Measurements from ENCODE around the gene HLF. TPM values are rescaled to one million over a fixed set of nuclear protein-coding genes. Genes with fewer than 3 reads are reported as not detected.

HLF gene
- under 0.01 TPM in 1 of 2 replicates, not detected in the other for total RNA-seq

GRCh38 chr17:55264645-55265298 lies at the start of gene HLF:
HLF (plus strand) TSS chr17:55264960; CDS start chr17:55265485, 525 bp downstream.

Other genes with a start within 250 kb of the HLF start
- gene MMD, start 156.9 kb downstream of the HLF start, total RNA-seq: 13.8 and 29.6 TPM in 2 replicates
- not detected in 2 replicates for gene SMIM36, start 246.5 kb downstream of the HLF start, total RNA-seq